HEK293T (cell line): ENCODE measurements around the gene RNGTT.

Experiments used
- CTCF ChIA-PET: fragments of 350-600 bp; formaldehyde crosslinking; extraction: SDS; loops from one replicate; lab custom pipeline; 2021; ENCODE audit warnings: antibody characterized with exemption, inconsistent platforms; lab: Yijun Ruan, JAX
- POLR2A ChIA-PET: fragments of 350-600 bp; formaldehyde crosslinking; extraction: SDS; loops from one replicate; lab custom pipeline; 2020; ENCODE audit warnings: antibody characterized with exemption, inconsistent platforms; lab: Yijun Ruan, JAX
- DNase-seq: peaks from one replicate; pipeline ENCODE4 v3.0.0; 2012; ENCODE audit warnings: mixed read lengths; ENCODE audit errors: extremely low spot score
- ARNT ChIP-seq: fragments of 450-650 bp; IDR thresholded peaks from 2 replicates; pipeline ENCODE4 v1.6.1; 2017; ENCODE audit warnings: mild to moderate bottlenecking
- BHLHE40 ChIP-seq: fragments of 450-650 bp; IDR thresholded peaks from 2 replicates; pipeline ENCODE4 v1.6.1; 2016; ENCODE audit warnings: mild to moderate bottlenecking, moderate library complexity, borderline replicate concordance
- CTBP1 ChIP-seq: fragments of 450-650 bp; IDR thresholded peaks from 2 replicates; pipeline ENCODE4 v1.6.1; 2016; ENCODE audit warnings: borderline replicate concordance
- ELF4 ChIP-seq: fragments of 450-650 bp; IDR thresholded peaks from 2 replicates; pipeline ENCODE4 v1.6.1; 2017; ENCODE audit warnings: antibody characterized with exemption
- FOXA1 ChIP-seq: fragments of 450-650 bp; IDR thresholded peaks from 2 replicates; pipeline ENCODE4 v1.6.1; 2016; ENCODE audit warnings: mild to moderate bottlenecking
- FOXK2 ChIP-seq: fragments of 450-650 bp; IDR thresholded peaks from 2 replicates; pipeline ENCODE4 v1.6.1; 2016; ENCODE audit warnings: mild to moderate bottlenecking
- FOXM1 ChIP-seq: fragments of 450-650 bp; IDR thresholded peaks from 2 replicates; pipeline ENCODE4 v1.6.1; 2017; ENCODE audit warnings: mild to moderate bottlenecking, borderline replicate concordance
- HDGF ChIP-seq: fragments of 450-650 bp; IDR thresholded peaks from 2 replicates; pipeline ENCODE4 v1.6.1; 2017; ENCODE audit warnings: antibody characterized with exemption, borderline replicate concordance
- L3MBTL2 ChIP-seq: fragments of 450-650 bp; conservative IDR thresholded peaks from 2 replicates; pipeline ENCODE4 v1.6.1; 2016; ENCODE audit warnings: mild to moderate bottlenecking
- LEF1 ChIP-seq: fragments of 450-650 bp; IDR thresholded peaks from 2 replicates; pipeline ENCODE4 v1.6.1; 2017; ENCODE audit warnings: mild to moderate bottlenecking, borderline replicate concordance
- NFRKB ChIP-seq: fragments of 450-650 bp; IDR thresholded peaks from 2 replicates; pipeline ENCODE4 v1.6.1; 2016; ENCODE audit warnings: mild to moderate bottlenecking, moderate library complexity
- PKNOX1 ChIP-seq: fragments of 450-650 bp; IDR thresholded peaks from 2 replicates; pipeline ENCODE4 v1.6.1; 2016
- SP1 ChIP-seq: fragments of 450-650 bp; IDR thresholded peaks from 2 replicates; pipeline ENCODE4 v1.6.1; 2017
- SUZ12 ChIP-seq: fragments of 450-650 bp; IDR thresholded peaks from 2 replicates; pipeline ENCODE4 v1.6.1; 2016; ENCODE audit warnings: mild to moderate bottlenecking
- TARDBP ChIP-seq: fragments of 450-650 bp; IDR thresholded peaks from 2 replicates; pipeline ENCODE4 v1.6.1; 2016
- ZNF384 ChIP-seq: fragments of 450-650 bp; IDR thresholded peaks from 2 replicates; pipeline ENCODE4 v1.6.1; 2016

Gene RNGTT

GRCh38 chr6:88626460-88626859, 337.0 kb downstream of the RNGTT start:
- no peak for DNase-seq
- ChIA-PET POLR2A (no interaction called here), CTCF (no interaction called here)
- no peak for TF ChIP-seq FOXA1

- CTCF ChIA-PET = no interaction called here
- no peak for TF ChIP-seq ARNT
- no peak for TF ChIP-seq FOXA1
- TF ChIP-seq SP1 = no peak
- no peak for TF ChIP-seq FOXM1
- TF ChIP-seq TARDBP = no peak
- TF ChIP-seq PKNOX1 = no peak
- no peak for TF ChIP-seq ZNF384
- TF ChIP-seq ELF4 = no peak
- no peak for TF ChIP-seq BHLHE40
- TF ChIP-seq SUZ12 = no peak
- no peak for TF ChIP-seq FOXK2
- TF ChIP-seq NFRKB = no peak
- no peak for TF ChIP-seq L3MBTL2
- no peak for TF ChIP-seq LEF1
- no peak for TF ChIP-seq HDGF
- no peak for TF ChIP-seq CTBP1
- POLR2A ChIA-PET = no interaction called here
- no peak for DNase-seq
These were observed 339.9 kb downstream of the RNGTT start for GRCh38 chr6:88623531-88623930.

- TF ChIP-seq ELF4 (no peak), PKNOX1 (no peak), NFRKB (no peak), FOXM1 (no peak), ZNF384 (no peak), FOXK2 (no peak), SUZ12 (no peak)
- ChIA-PET POLR2A (no interaction called here), CTCF (no interaction called here)
- DNase-seq = no peak
These were observed 343.5 kb downstream of the RNGTT start for GRCh38 chr6:88619951-88620350.

GRCh38 chr6:88616380-88616779, 347.0 kb downstream of the RNGTT start:
- CTCF ChIA-PET = no interaction called here
- TF ChIP-seq FOXK2 = no peak
- no peak for TF ChIP-seq LEF1
- no peak for TF ChIP-seq HDGF
- no peak for TF ChIP-seq SP1
- no peak for TF ChIP-seq FOXA1
- TF ChIP-seq CTBP1 = no peak
- TF ChIP-seq TARDBP = no peak
- TF ChIP-seq ELF4 = no peak
- no peak for TF ChIP-seq BHLHE40
- TF ChIP-seq SUZ12 = no peak
- no peak for TF ChIP-seq L3MBTL2
- POLR2A ChIA-PET = no interaction called here
- DNase-seq = no peak

GRCh38 chr6:88614316-88614877, 349.0 kb downstream of the RNGTT start:
- DNase-seq = no peak
- CTCF ChIA-PET = interaction anchor here (0.9 kb wide), 1 partner anchor 14 kb away, joined by 3 read pairs; no protein-coding TSS in a partner anchor
- TF ChIP-seq NFRKB = no peak
- TF ChIP-seq HDGF = no peak
- no peak for TF ChIP-seq BHLHE40
- no peak for TF ChIP-seq PKNOX1
- POLR2A ChIA-PET = no interaction called here

GRCh38 chr6:88612631-88613030, 350.8 kb downstream of the RNGTT start:
- ChIA-PET POLR2A (no interaction called here), CTCF (no interaction called here)
- DNase-seq = no peak

GRCh38 chr6:88611721-88612120, 351.7 kb downstream of the RNGTT start:
- TF ChIP-seq ARNT = no peak
- POLR2A ChIA-PET = no interaction called here
- DNase-seq = no peak
- CTCF ChIA-PET = no interaction called here

More at GRCh38 chr6:88612631-88613030, 350.8 kb downstream of the RNGTT start:
- TF ChIP-seq ZNF384 (no peak), FOXM1 (no peak), FOXK2 (no peak), SUZ12 (no peak), L3MBTL2 (no peak), CTBP1 (no peak), HDGF (no peak), TARDBP (no peak)

GRCh38 chr6:88609983-88610382, 353.4 kb downstream of the RNGTT start:
- TF ChIP-seq ARNT = no peak
- no peak for TF ChIP-seq CTBP1
- no peak for TF ChIP-seq SUZ12
- TF ChIP-seq HDGF = no peak
- no peak for TF ChIP-seq FOXA1
- TF ChIP-seq ZNF384 = no peak
- no peak for TF ChIP-seq FOXK2
- no peak for TF ChIP-seq L3MBTL2
- no peak for TF ChIP-seq LEF1
- no peak for TF ChIP-seq ELF4
- TF ChIP-seq BHLHE40 = no peak
- no peak for TF ChIP-seq PKNOX1
- TF ChIP-seq SP1 = no peak
- TF ChIP-seq TARDBP = no peak
- TF ChIP-seq FOXM1 = no peak
- no peak for TF ChIP-seq NFRKB
- DNase-seq = no peak
- ChIA-PET POLR2A (no interaction called here), CTCF (no interaction called here)
